GM13976 (cell line): ENCODE data around the gene PIGS.

Source experiments
- DNase-seq: peaks from one replicate; pipeline ENCODE4 v3.0.0; 2012; ENCODE audit warnings: low spot score
- CTCF ChIP-seq: IDR thresholded peaks from 2 replicates; pipeline ENCODE4 v1.5.1; 2012; ENCODE audit warnings: borderline replicate concordance, mild to moderate bottlenecking; ENCODE audit not compliant: insufficient read depth; ENCODE audit errors: extremely low read depth, missing control alignments, control extremely low read depth
- in situ Hi-C: fragments of 300-500 bp; cut with MboI; formaldehyde crosslinking; loops from one replicate; pipeline ENCODE4 v1.12.0; 2022; ENCODE audit warnings: low sequenced_read_pairs, mixed read lengths, inconsistent platforms; ENCODE audit not compliant: unreplicated experiment

PIGS gene

GRCh38 chr17:28553000-28553505 is 18.3 kb downstream of the PIGS start:
- in situ Hi-C loops: no loop called here
- DNase-seq: no peak
- no peak for TF ChIP-seq CTCF

GRCh38 chr17:28552176-28552999 is 18.9 kb downstream of the PIGS start, which contains the start of gene UNC119:
UNC119 (minus strand) TSS chr17:28552624; CDS start chr17:28552557, 67 bp downstream.
- peak; percentile 95 for DNase-seq
- TF ChIP-seq CTCF: no peak
- in situ Hi-C loops: no loop called here

- no peak for TF ChIP-seq CTCF
- in situ Hi-C loops: no loop called here
- DNase-seq: peak; percentile 52
These were observed 19.7 kb downstream of the PIGS start for GRCh38 chr17:28551421-28552175.

- in situ Hi-C loops: no loop called here
- no peak for TF ChIP-seq CTCF
- no peak for DNase-seq
These were observed 20.5 kb downstream of the PIGS start for GRCh38 chr17:28550858-28551257.

GRCh38 chr17:28549236-28550132 is 21.8 kb downstream of the PIGS start:
- in situ Hi-C loops: loop anchor here (10.0 kb wide), 1 partner anchor 55 kb away; no protein-coding TSS in a partner anchor
- DNase-seq: peak; percentile 82
- TF ChIP-seq CTCF: no peak
